Mesothelial cell of epicardium (in vitro differentiated cells): Measurements from ENCODE around the gene DUSP7. TPM values are rescaled to one million over a fixed set of nuclear protein-coding genes. Genes with fewer than 3 reads are reported as not detected.

ENCODE experiments used
- DNase-seq, 2 experiments: peaks; one replicate each; pipeline ENCODE4 v3.0.0; 2021; ENCODE audit warnings: low spot score in 2 of 2; ENCODE audit not compliant: unreplicated experiment in 2 of 2
- H3K27ac Mint-ChIP-seq: 2 replicates; pipeline ENCODE4 v1.8.0; 2021; ENCODE audit warnings: mixed read lengths
- H3K27me3 Mint-ChIP-seq: 2 replicates; pipeline ENCODE4 v1.8.0; 2021; ENCODE audit warnings: low read depth, mixed read lengths
- H3K36me3 Mint-ChIP-seq: 2 replicates; pipeline ENCODE4 v1.8.0; 2021; ENCODE audit warnings: mixed read lengths
- H3K4me1 Mint-ChIP-seq: 2 replicates; pipeline ENCODE4 v1.8.0; 2021; ENCODE audit warnings: mixed read lengths
- H3K4me3 Mint-ChIP-seq: 2 replicates; pipeline ENCODE4 v1.8.0; 2021; ENCODE audit warnings: mild to moderate bottlenecking, moderate library complexity, mixed read lengths
- H3K9me3 Mint-ChIP-seq: 2 replicates; pipeline ENCODE4 v1.8.0; 2021; ENCODE audit warnings: mixed read lengths
- CTCF ChIP-seq: fragments of 200-600 bp; sonication (generic); IDR thresholded peaks from one replicate; pipeline ENCODE4 v1.5.0; 2021; ENCODE audit warnings: antibody characterized with exemption; ENCODE audit not compliant: unreplicated experiment
- total RNA-seq: library from RNA; stranded (reverse); gene quantifications from 3 replicates; pipeline ENCODE4 v1.2.1, GENCODE V29; 2021

DUSP7 gene
- total RNA-seq, 1 donor from 2014 or later = 32.2 TPM

- no peak for DNase-seq
- no peaks in the 10 kb centered on the region for H3K27me3 Mint-ChIP-seq
- H3K36me3 Mint-ChIP-seq = no peaks in the 10 kb centered on the region
- peaks cover 34% of the 10 kb centered on the region for H3K4me1 Mint-ChIP-seq
- H3K27ac Mint-ChIP-seq = peak overlapping the region; percentile 76
- H3K4me3 Mint-ChIP-seq = no peak overlapping the region
- no peaks in the 10 kb centered on the region for H3K9me3 Mint-ChIP-seq
- no peak for TF ChIP-seq CTCF
Measured at GRCh38 chr3:52063026-52063723, 6.8 kb upstream of the DUSP7 start.

- DNase-seq = no peak
- Mint-ChIP-seq H3K4me3 (no peak overlapping the region), H3K4me1 (peaks cover 33% of the 10 kb centered on the region), H3K9me3 (no peaks in the 10 kb centered on the region), H3K36me3 (no peaks in the 10 kb centered on the region), H3K27me3 (no peaks in the 10 kb centered on the region), H3K27ac (no peak overlapping the region)
- TF ChIP-seq CTCF = no peak
Measured at GRCh38 chr3:52062505-52062904, 6.1 kb upstream of the DUSP7 start.

- no peak for DNase-seq
- H3K27ac Mint-ChIP-seq = no peak overlapping the region
- H3K36me3 Mint-ChIP-seq = no peaks in the 10 kb centered on the region
- H3K9me3 Mint-ChIP-seq = no peaks in the 10 kb centered on the region
- H3K27me3 Mint-ChIP-seq = no peaks in the 10 kb centered on the region
- no peak for TF ChIP-seq CTCF
- H3K4me3 Mint-ChIP-seq = no peak overlapping the region
- H3K4me1 Mint-ChIP-seq = peaks cover 31% of the 10 kb centered on the region
Measured at GRCh38 chr3:52061121-52061910, 4.9 kb upstream of the DUSP7 start.

GRCh38 chr3:52059781-52060180, 3.4 kb upstream of the DUSP7 start:
- no peak for DNase-seq
- Mint-ChIP-seq H3K27me3 (no peaks in the 10 kb centered on the region), H3K27ac (no peak overlapping the region), H3K36me3 (no peaks in the 10 kb centered on the region), H3K9me3 (no peaks in the 10 kb centered on the region), H3K4me3 (no peak overlapping the region), H3K4me1 (peaks cover 32% of the 10 kb centered on the region)
- TF ChIP-seq CTCF = no peak

- no peaks in the 10 kb centered on the region for H3K9me3 Mint-ChIP-seq
- H3K27ac Mint-ChIP-seq = peak overlapping the region; percentile 86
- TF ChIP-seq CTCF = no peak
- peak overlapping the region; percentile 52 for H3K4me3 Mint-ChIP-seq
- DNase-seq = no peak
- H3K4me1 Mint-ChIP-seq = peaks cover 37% of the 10 kb centered on the region
- peaks cover 4% of the 10 kb centered on the region for H3K36me3 Mint-ChIP-seq
- H3K27me3 Mint-ChIP-seq = no peaks in the 10 kb centered on the region
Measured at GRCh38 chr3:52057812-52058495, 1.6 kb upstream of the DUSP7 start.
